ENCODE data around the gene ACIN1. TPM values are rescaled to one million over a fixed set of nuclear protein-coding genes. Genes with fewer than 3 reads are reported as not detected.

The ACIN1 gene
- total and polyA plus RNA-seq, 2 of the 13 experiments (the other 11 are each of a cell fraction or from before 2014, with no cell fraction given) = 165 to 183 TPM

DNA sequence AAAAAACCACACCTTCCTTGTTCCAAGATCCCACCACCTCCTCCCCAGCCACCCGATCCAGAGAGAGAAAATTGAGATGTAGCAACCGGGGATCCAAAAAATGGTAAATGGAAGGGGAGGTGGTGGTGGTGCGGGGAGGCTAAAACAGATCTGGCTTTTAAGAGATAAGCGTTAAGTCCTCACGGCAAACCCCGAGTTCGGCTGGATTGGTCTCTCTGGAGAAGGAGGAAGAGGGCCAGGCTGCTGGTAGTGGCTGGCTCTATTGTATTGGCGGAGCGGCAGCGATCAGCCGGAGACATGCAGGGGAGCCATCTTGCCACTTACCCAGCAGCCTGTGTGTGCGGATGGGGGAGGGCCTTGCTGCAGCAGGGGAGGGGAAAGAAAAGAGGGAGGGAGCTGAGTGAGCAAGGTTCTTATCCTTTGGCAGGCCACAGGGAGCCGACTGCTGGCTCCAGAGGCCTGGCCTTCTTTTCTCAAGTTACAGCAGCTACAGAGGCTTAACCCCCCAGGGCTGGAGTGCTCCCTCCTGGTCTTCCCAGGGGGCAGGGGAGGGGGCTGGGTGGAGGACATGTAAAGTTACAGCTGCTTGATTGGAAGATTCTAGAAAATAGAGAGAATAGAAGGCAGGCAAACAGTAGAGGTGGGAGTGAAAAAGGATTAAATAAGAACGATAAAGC, 23.6 kb downstream of the ACIN1 start (continued):
- no peak for TF ChIP-seq ZNF367 (CRISPR knock-in tag; IDR thresholded peaks at IDR 0.05; ENCODE audit: borderline replicate concordance)
- peak; percentile 97 for TF ChIP-seq ZMAT3 (CRISPR knock-in tag; conservative IDR thresholded peaks at IDR 0.05)
- no peak for TF ChIP-seq TEAD3 (CRISPR knock-in tag; optimal IDR thresholded peaks at IDR 0.05; ENCODE audit: borderline replicate concordance)
- TF ChIP-seq, protein P1, sequence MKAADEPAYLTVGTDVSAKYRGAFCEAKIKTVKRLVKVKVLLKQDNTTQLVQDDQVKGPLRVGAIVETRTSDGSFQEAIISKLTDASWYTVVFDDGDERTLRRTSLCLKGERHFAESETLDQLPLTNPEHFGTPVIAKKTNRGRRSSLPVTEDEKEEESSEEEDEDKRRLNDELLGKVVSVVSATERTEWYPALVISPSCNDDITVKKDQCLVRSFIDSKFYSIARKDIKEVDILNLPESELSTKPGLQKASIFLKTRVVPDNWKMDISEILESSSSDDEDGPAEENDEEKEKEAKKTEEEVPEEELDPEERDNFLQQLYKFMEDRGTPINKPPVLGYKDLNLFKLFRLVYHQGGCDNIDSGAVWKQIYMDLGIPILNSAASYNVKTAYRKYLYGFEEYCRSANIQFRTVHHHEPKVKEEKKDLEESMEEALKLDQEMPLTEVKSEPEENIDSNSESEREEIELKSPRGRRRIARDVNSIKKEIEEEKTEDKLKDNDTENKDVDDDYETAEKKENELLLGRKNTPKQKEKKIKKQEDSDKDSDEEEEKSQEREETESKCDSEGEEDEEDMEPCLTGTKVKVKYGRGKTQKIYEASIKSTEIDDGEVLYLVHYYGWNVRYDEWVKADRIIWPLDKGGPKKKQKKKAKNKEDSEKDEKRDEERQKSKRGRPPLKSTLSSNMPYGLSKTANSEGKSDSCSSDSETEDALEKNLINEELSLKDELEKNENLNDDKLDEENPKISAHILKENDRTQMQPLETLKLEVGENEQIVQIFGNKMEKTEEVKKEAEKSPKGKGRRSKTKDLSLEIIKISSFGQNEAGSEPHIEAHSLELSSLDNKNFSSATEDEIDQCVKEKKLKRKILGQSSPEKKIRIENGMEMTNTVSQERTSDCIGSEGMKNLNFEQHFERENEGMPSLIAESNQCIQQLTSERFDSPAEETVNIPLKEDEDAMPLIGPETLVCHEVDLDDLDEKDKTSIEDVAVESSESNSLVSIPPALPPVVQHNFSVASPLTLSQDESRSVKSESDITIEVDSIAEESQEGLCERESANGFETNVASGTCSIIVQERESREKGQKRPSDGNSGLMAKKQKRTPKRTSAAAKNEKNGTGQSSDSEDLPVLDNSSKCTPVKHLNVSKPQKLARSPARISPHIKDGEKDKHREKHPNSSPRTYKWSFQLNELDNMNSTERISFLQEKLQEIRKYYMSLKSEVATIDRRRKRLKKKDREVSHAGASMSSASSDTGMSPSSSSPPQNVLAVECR (CRISPR knock-in tag; IDR thresholded peaks at IDR 0.05; ENCODE audit: borderline replicate concordance) = peak; percentile 87
- peak; percentile 81 for TF ChIP-seq HDAC2 (CRISPR knock-in tag; IDR thresholded peaks at IDR 0.05)
- TF ChIP-seq ZFP36L1 (CRISPR knock-in tag; IDR thresholded peaks at IDR 0.05) = no peak
- TF ChIP-seq, protein P2, sequence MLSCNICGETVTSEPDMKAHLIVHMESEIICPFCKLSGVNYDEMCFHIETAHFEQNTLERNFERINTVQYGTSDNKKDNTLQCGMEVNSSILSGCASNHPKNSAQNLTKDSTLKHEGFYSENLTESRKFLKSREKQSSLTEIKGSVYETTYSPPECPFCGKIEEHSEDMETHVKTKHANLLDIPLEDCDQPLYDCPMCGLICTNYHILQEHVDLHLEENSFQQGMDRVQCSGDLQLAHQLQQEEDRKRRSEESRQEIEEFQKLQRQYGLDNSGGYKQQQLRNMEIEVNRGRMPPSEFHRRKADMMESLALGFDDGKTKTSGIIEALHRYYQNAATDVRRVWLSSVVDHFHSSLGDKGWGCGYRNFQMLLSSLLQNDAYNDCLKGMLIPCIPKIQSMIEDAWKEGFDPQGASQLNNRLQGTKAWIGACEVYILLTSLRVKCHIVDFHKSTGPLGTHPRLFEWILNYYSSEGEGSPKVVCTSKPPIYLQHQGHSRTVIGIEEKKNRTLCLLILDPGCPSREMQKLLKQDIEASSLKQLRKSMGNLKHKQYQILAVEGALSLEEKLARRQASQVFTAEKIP (CRISPR knock-in tag; IDR thresholded peaks at IDR 0.05; ENCODE audit: borderline replicate concordance) = no peak
- no peak for TF ChIP-seq ZSCAN12 (CRISPR knock-in tag; IDR thresholded peaks at IDR 0.05)
- no peak for TF ChIP-seq MED8 (CRISPR knock-in tag; IDR thresholded peaks at IDR 0.05; ENCODE audit: insufficient replicate concordance)
- TF ChIP-seq IKZF5 (CRISPR knock-in tag; IDR thresholded peaks at IDR 0.05) = peak; percentile 91
- peak; percentile 96 for TF ChIP-seq POLR2AphosphoS2 (IDR thresholded peaks at IDR 0.05; ENCODE audit: low read depth, low read length)
- peak; percentile 88; the same call in 1 of the 2 replicates for TF ChIP-seq ZNF619 (CRISPR knock-in tag; IDR thresholded peaks at IDR 0.05)
- TF ChIP-seq ZNF546 (CRISPR knock-in tag; conservative IDR thresholded peaks at IDR 0.05) = no peak
- TF ChIP-seq, protein P3, sequence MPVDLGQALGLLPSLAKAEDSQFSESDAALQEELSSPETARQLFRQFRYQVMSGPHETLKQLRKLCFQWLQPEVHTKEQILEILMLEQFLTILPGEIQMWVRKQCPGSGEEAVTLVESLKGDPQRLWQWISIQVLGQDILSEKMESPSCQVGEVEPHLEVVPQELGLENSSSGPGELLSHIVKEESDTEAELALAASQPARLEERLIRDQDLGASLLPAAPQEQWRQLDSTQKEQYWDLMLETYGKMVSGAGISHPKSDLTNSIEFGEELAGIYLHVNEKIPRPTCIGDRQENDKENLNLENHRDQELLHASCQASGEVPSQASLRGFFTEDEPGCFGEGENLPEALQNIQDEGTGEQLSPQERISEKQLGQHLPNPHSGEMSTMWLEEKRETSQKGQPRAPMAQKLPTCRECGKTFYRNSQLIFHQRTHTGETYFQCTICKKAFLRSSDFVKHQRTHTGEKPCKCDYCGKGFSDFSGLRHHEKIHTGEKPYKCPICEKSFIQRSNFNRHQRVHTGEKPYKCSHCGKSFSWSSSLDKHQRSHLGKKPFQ (CRISPR knock-in tag; IDR thresholded peaks at IDR 0.05; ENCODE audit: insufficient replicate concordance) = no peak
- no peak for TF ChIP-seq ZBTB39 (CRISPR knock-in tag; IDR thresholded peaks at IDR 0.05)
- TF ChIP-seq FOSL2 (CRISPR knock-in tag; IDR thresholded peaks at IDR 0.05) = peak; percentile 62
- TF ChIP-seq ZNF777 (CRISPR knock-in tag; IDR thresholded peaks at IDR 0.05) = no peak
- no peak; the same call in 1 of the 2 replicates for TF ChIP-seq ZSCAN21 (CRISPR knock-in tag; IDR thresholded peaks at IDR 0.05; ENCODE audit: borderline replicate concordance)
- peak; percentile 23; the same call in 1 of the 2 replicates for TF ChIP-seq ZNF772 (CRISPR knock-in tag; IDR thresholded peaks at IDR 0.05)

Measured in HepG2 (cell line).